Retinal pigment epithelial cell (primary cell): Measurements from ENCODE around the gene PRPF19.

Experiments used
- DNase-seq: peaks from one replicate; pipeline ENCODE4 v3.0.0-alpha.2; 2010; ENCODE audit warnings: low read depth
- H3K4me3 ChIP-seq: 2 replicates; pipeline ENCODE4 v1.5.1; 2011; ENCODE audit warnings: mild to moderate bottlenecking, low read length, control low read depth, moderate library complexity
- CTCF ChIP-seq: conservative IDR thresholded peaks from 2 replicates; pipeline ENCODE4 v1.5.1; 2011; ENCODE audit warnings: low read depth, low read length, control low read depth, inconsistent platforms

Gene PRPF19

GRCh38 chr11:60923326-60923725 lies 16.9 kb upstream of the PRPF19 start:
- DNase-seq: no peak
- TF ChIP-seq CTCF: peak; percentile 8
- H3K4me3 ChIP-seq: peak overlapping the region; percentile 87

GRCh38 chr11:60922906-60923305 lies 16.5 kb upstream of the PRPF19 start:
- TF ChIP-seq CTCF: no peak
- H3K4me3 ChIP-seq: no peak overlapping the region
- DNase-seq: no peak

- no peak for TF ChIP-seq CTCF
- H3K4me3 ChIP-seq: no peak overlapping the region
- no peak for DNase-seq
These were observed 15.5 kb upstream of the PRPF19 start for GRCh38 chr11:60921777-60922335.

- no peak for TF ChIP-seq CTCF
These were observed 14.9 kb upstream of the PRPF19 start for GRCh38 chr11:60921259-60921658.

GRCh38 chr11:60919956-60920355 lies 13.6 kb upstream of the PRPF19 start:
- DNase-seq: no peak
- no peak for TF ChIP-seq CTCF
- no peak overlapping the region for H3K4me3 ChIP-seq

More at GRCh38 chr11:60921259-60921658, 14.9 kb upstream of the PRPF19 start:
- DNase-seq: no peak
- H3K4me3 ChIP-seq: no peak overlapping the region

GRCh38 chr11:60919320-60919719 lies 12.9 kb upstream of the PRPF19 start:
- no peak for DNase-seq
- TF ChIP-seq CTCF: no peak
- no peak overlapping the region for H3K4me3 ChIP-seq

GRCh38 chr11:60918939-60919265 lies 12.5 kb upstream of the PRPF19 start:
- no peak overlapping the region for H3K4me3 ChIP-seq
- DNase-seq: peak; percentile 93
- no peak for TF ChIP-seq CTCF
